HG03060 (cell line): ENCODE measurements around the gene SIGLEC1.

ENCODE experiments used
- ATAC-seq: cut with Tn5 transposase; IDR thresholded peaks from one replicate; pipeline ENCODE4 v1.9.1; 2021; ENCODE audit warnings: low read depth, moderate number of reproducible peaks; ENCODE audit not compliant: unreplicated experiment

Gene SIGLEC1

GRCh38 chr20:3681352-3681930, 31.0 kb downstream of the SIGLEC1 start:
- no peak for ATAC-seq

- ATAC-seq: no peak
Measured at GRCh38 chr20:3680701-3681351, 31.6 kb downstream of the SIGLEC1 start.

- no peak for ATAC-seq
Measured at GRCh38 chr20:3679749-3680700, 32.4 kb downstream of the SIGLEC1 start.

- no peak for ATAC-seq
Measured at GRCh38 chr20:3678856-3679720, 33.3 kb downstream of the SIGLEC1 start.

DNA sequence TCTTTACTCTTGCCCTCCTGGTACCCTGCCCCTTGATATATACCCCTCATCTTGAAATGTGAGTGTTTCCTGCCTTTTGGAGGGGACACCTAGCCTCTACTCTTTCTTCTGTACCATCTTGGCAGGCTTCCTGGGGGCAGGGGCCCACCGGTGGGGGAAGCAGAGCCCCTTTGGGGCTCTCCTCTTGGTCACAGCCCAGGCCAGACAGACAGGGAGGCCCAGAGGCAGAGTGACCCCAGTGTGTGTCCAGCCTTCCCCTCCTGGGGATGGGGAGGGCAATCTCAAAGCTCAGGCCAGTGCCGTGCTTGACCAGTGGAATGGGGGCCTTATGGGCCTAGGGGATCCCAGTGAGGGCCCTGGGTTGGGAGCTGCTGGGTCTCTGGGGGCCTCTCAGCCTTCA, 34.2 kb downstream of the SIGLEC1 start:
- no peak for ATAC-seq

DNA sequence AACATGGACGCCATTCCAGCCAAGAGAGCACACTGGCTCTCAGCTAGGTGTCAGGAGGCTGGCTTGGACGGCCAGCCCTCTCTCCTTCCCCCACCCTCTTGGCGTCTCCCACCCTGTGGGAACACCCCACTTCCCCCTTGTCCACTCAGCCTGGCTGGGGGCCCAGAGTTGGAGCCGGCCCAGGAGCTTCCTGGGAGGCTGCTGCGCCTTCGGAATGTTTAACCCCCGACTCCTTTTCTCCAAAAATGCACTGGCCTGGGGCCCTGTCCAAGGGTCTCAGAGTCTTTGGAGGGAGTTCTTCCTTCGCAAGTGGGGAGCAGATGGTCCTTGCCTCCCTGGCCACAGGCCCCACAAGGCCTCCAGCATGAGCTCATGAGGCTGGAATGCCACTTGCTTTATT, 34.7 kb downstream of the SIGLEC1 start:
- no peak for ATAC-seq

DNA sequence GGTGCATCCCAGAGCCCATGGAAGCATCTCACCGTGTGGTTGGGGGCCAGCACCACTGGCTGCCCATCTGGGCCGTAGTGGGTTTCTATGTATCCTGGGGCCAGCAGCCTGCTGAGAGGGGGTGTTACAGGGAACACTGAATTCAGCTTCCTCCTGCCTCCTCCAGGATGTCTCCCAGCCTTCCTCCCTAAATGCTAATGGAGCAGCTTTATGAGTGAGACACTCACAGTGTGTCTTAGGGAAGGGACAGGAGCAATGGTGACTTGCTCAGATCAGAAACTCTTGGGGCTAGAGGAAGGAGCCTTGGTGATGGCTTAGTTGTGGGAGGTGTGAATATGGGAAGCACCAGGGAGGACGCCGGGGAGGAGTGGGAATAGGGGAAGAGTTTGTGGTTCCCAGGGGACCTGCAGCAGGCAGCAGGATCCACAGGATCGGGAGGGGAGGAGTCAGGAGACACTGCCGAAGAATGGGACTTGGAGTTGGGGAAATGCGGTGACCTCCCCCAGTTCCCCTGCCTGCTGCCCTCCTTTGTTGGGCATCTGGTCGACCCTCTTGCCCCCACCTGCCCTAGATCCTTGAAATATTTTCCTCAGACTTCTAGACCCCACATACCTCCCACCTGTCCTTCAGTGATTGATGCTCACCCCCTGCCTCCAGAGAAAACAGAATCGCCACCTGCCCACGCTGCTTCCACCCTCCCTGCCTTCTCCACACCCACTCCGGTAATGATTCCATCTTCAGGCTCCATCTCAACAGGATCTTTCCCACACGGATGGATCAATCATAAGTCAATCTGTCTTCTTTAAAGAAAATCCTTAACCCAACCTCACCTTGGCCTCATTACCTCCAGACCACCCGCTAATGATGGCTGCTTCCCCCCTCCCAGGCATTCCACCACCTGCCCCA, 37.2 kb downstream of the SIGLEC1 start:
- no peak for ATAC-seq

DNA sequence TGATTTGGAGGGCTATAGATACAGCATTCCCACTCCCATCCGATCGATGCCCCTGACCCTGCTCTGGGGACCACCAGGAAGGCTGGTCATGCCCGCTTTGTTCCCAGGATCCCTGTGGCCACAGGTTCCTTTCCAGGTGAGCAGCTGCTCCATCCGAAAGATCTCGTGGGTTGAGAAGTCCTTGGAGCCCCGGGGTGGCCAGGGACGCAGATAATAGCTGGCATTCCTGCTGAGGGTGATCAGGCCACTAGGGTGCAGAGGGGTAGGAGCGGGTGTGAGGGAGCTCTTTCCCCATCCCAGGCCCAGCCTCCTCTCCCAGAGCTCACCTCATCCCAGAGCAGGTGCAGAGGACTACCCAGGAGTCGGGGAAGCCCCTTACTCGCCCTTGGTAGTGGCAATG, 38.0 kb downstream of the SIGLEC1 start:
- no peak for ATAC-seq

- no peak for ATAC-seq
Measured at GRCh38 chr20:3673221-3674070, 39.0 kb downstream of the SIGLEC1 start.

- no peak for ATAC-seq
Measured at GRCh38 chr20:3672547-3673171, 39.7 kb downstream of the SIGLEC1 start.

- no peak for ATAC-seq
Measured at GRCh38 chr20:3671986-3672546, 40.3 kb downstream of the SIGLEC1 start.

DNA sequence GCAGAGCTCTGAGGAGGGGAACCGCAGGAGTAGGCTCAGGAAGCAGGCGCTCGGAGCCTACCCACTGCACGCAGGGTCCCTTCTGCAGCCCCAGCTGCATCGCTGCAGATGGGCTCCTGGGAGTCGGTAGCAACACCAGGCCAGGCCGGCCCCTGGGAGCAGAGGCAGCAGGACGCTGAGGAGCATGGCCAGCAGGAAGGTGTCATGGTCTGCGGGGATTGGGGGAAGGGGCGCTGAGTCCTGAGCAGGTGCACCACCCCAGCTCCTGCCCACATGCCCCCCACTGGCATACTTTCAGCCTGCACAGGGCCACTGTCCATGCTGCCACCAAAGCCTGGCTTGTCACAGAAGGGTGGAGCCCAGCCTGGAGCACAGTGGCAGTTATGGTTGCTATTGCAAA, 41.5 kb downstream of the SIGLEC1 start:
- no peak for ATAC-seq

- ATAC-seq: no peak
Measured at GRCh38 chr20:3670511-3670910, 41.9 kb downstream of the SIGLEC1 start.

- no peak for ATAC-seq
Measured at GRCh38 chr20:3669710-3670367, 42.6 kb downstream of the SIGLEC1 start.

- no peak for ATAC-seq
Measured at GRCh38 chr20:3667434-3668037, 44.9 kb downstream of the SIGLEC1 start.

DNA sequence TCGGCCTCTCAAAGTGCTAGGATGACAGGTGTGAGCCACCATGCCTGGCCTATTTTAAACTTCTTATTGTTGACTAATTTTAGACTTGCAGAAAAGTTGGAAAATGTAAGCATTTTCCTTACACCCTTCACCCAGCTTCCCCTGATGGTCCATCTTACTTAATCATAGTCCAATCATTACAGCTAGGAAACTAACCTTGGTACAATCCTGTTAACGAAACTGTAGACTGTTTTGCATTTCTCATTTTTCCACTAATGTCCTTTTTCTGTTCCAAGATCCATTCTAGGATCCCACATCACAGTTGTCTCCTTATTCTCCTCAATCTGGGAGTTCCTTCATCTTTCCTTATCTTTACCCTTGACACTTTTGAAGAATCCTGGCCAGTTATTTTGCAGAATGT, 48.5 kb downstream of the SIGLEC1 start:
- ATAC-seq: no peak
